ENCODE data around the gene FGF4.

FGF4 gene

GRCh38 chr11:69811431-69811830, 36.3 kb upstream of the FGF4 start:
- H3K27me3 Mint-ChIP-seq (ENCODE audit: low read depth) = peaks cover 74% of the 10 kb centered on the region
- peaks cover 9% of the 10 kb centered on the region for H3K4me1 Mint-ChIP-seq
- H3K36me3 Mint-ChIP-seq (ENCODE audit: low read depth) = no peaks in the 10 kb centered on the region
- no peak overlapping the region for H3K27ac Mint-ChIP-seq
- no peaks in the 10 kb centered on the region for H3K9me3 Mint-ChIP-seq
- TF ChIP-seq CTCF (IDR thresholded peaks at IDR 0.05; ENCODE audit: unreplicated experiment in 3 of 3) = no peak
- H3K4me3 Mint-ChIP-seq = no peak overlapping the region

GRCh38 chr11:69810289-69811118, 35.4 kb upstream of the FGF4 start:
- Mint-ChIP-seq H3K9me3 (no peaks in the 10 kb centered on the region), H3K4me3 (no peak overlapping the region), H3K36me3 (ENCODE audit: low read depth) (no peaks in the 10 kb centered on the region), H3K27ac (no peak overlapping the region), H3K4me1 (peaks cover 9% of the 10 kb centered on the region), H3K27me3 (ENCODE audit: low read depth) (peaks cover 69% of the 10 kb centered on the region)
- no peak for TF ChIP-seq CTCF (IDR thresholded peaks at IDR 0.05; ENCODE audit: unreplicated experiment in 3 of 3)

GRCh38 chr11:69808667-69809086, 33.5 kb upstream of the FGF4 start:
- no peaks in the 10 kb centered on the region for H3K36me3 Mint-ChIP-seq (ENCODE audit: low read depth)
- H3K4me1 Mint-ChIP-seq = peaks cover 9% of the 10 kb centered on the region
- TF ChIP-seq CTCF (IDR thresholded peaks at IDR 0.05; ENCODE audit: unreplicated experiment in 3 of 3) = no peak
- no peak overlapping the region for H3K27ac Mint-ChIP-seq
- no peaks in the 10 kb centered on the region for H3K9me3 Mint-ChIP-seq
- no peak overlapping the region for H3K4me3 Mint-ChIP-seq
- peaks cover 60% of the 10 kb centered on the region for H3K27me3 Mint-ChIP-seq (ENCODE audit: low read depth)

- Mint-ChIP-seq H3K27ac (no peak overlapping the region), H3K4me1 (peaks cover 9% of the 10 kb centered on the region), H3K36me3 (ENCODE audit: low read depth) (no peaks in the 10 kb centered on the region), H3K9me3 (no peaks in the 10 kb centered on the region), H3K27me3 (ENCODE audit: low read depth) (peaks cover 51% of the 10 kb centered on the region), H3K4me3 (no peak overlapping the region)
- TF ChIP-seq CTCF (IDR thresholded peaks at IDR 0.05; ENCODE audit: unreplicated experiment in 3 of 3) = no peak
Measured at GRCh38 chr11:69807106-69807815, 32.1 kb upstream of the FGF4 start.

GRCh38 chr11:69804769-69805508, 29.8 kb upstream of the FGF4 start:
- H3K4me1 Mint-ChIP-seq = peaks cover 9% of the 10 kb centered on the region
- peaks cover 39% of the 10 kb centered on the region for H3K27me3 Mint-ChIP-seq (ENCODE audit: low read depth)
- H3K9me3 Mint-ChIP-seq = no peaks in the 10 kb centered on the region
- no peak for TF ChIP-seq CTCF (IDR thresholded peaks at IDR 0.05; ENCODE audit: unreplicated experiment in 3 of 3)
- no peaks in the 10 kb centered on the region for H3K36me3 Mint-ChIP-seq (ENCODE audit: low read depth)
- H3K27ac Mint-ChIP-seq = no peak overlapping the region
- H3K4me3 Mint-ChIP-seq = no peak overlapping the region

Measured in nephron (organoid).